ENCODE results near the gene TMUB2. TPM values are rescaled to one million over a fixed set of nuclear protein-coding genes. Genes with fewer than 3 reads are reported as not detected.
A peak's percentile ranks its signal among the peaks of the same experiment; 100 is the strongest.

TMUB2 gene
- polyA plus RNA-seq, 1 donor = 46.8 TPM

- no peak for DNase-seq
Observed at GRCh38 chr17:44200478-44201155, 13.8 kb downstream of the TMUB2 start.

- no peak for DNase-seq
Observed at GRCh38 chr17:44202756-44203155, 16.0 kb downstream of the TMUB2 start.

GRCh38 chr17:44203731-44204440, 17.1 kb downstream of the TMUB2 start:
- DNase-seq = peak; percentile 33

- no peak for DNase-seq
Observed at GRCh38 chr17:44204441-44204882, 17.7 kb downstream of the TMUB2 start.

- no peak for DNase-seq
Observed at GRCh38 chr17:44205962-44206824, 19.4 kb downstream of the TMUB2 start.

GRCh38 chr17:44206825-44207155, 20.0 kb downstream of the TMUB2 start:
- no peak for DNase-seq

- DNase-seq = no peak
Observed at GRCh38 chr17:44207319-44207718, 20.5 kb downstream of the TMUB2 start.

- DNase-seq = no peak
Observed at GRCh38 chr17:44207743-44208142, 21.0 kb downstream of the TMUB2 start.

GRCh38 chr17:44209786-44210341, 23.1 kb downstream of the TMUB2 start:
- no peak for DNase-seq

- peak; percentile 69 for DNase-seq
Observed at GRCh38 chr17:44210342-44211192, 23.8 kb downstream of the TMUB2 start.

- no peak for DNase-seq
Observed at GRCh38 chr17:44211281-44212265, 24.8 kb downstream of the TMUB2 start.

GRCh38 chr17:44212507-44213402, 26.0 kb downstream of the TMUB2 start:
- no peak for DNase-seq

GRCh38 chr17:44213403-44214229, 26.8 kb downstream of the TMUB2 start:
- DNase-seq = no peak

- no peak for DNase-seq
Observed at GRCh38 chr17:44214230-44214494, 27.4 kb downstream of the TMUB2 start.

- DNase-seq = no peak
Observed at GRCh38 chr17:44214896-44215295, 28.1 kb downstream of the TMUB2 start.

GRCh38 chr17:44216173-44216572, 29.4 kb downstream of the TMUB2 start:
- no peak for DNase-seq

- DNase-seq = no peak
Observed at GRCh38 chr17:44216694-44217093, 29.9 kb downstream of the TMUB2 start.

GRCh38 chr17:44217738-44218343, 31.1 kb downstream of the TMUB2 start:
- DNase-seq = no peak
